HG03558 (cell line): ENCODE data around the gene KLHL10.

Source experiments
- ATAC-seq: cut with Tn5 transposase; IDR thresholded peaks from one replicate; pipeline ENCODE4 v1.9.1; 2021; ENCODE audit warnings: moderate number of reproducible peaks; ENCODE audit not compliant: unreplicated experiment; ENCODE audit errors: extremely low read depth

Gene KLHL10

DNA sequence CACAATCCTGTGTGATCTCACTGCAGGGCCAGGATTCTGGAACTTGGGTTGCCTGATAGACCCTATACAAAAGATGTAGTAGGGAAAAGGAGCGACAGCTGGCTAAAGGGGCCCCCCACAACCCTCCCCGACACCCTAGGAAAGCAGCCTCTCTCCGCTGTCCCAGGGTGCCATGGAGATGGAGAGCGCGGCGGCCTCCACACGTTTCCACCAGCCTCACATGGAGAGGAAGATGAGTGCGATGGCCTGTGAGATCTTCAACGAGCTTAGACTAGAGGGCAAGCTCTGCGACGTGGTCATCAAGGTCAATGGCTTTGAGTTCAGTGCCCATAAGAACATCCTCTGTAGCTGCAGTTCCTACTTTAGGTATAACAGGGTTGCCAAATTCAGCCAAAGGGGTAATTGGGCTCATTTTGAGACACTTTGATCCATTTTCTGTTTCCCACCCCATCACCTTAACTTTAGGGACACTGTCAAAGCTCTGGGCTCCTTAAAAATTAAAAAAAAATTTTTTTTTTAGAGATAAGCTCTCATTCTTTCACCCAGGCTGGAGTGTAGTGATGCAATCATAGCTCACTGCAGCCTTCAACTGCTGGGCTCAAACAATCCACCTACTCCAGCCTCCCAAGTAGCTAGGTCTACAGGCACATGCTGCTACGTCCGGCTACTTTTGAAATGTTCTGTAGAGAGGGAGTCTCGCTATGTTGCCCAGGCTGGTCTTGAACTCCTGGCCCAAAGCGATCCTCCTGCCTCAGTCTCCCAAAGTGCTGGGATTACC lies at the start of gene KLHL10:
Gene KLHL10, plus strand, starts transcription at position 65 of the 778 bp plus-strand sequence. Its CDS starts 108 bp downstream, at position 173.
- no peak for ATAC-seq

DNA sequence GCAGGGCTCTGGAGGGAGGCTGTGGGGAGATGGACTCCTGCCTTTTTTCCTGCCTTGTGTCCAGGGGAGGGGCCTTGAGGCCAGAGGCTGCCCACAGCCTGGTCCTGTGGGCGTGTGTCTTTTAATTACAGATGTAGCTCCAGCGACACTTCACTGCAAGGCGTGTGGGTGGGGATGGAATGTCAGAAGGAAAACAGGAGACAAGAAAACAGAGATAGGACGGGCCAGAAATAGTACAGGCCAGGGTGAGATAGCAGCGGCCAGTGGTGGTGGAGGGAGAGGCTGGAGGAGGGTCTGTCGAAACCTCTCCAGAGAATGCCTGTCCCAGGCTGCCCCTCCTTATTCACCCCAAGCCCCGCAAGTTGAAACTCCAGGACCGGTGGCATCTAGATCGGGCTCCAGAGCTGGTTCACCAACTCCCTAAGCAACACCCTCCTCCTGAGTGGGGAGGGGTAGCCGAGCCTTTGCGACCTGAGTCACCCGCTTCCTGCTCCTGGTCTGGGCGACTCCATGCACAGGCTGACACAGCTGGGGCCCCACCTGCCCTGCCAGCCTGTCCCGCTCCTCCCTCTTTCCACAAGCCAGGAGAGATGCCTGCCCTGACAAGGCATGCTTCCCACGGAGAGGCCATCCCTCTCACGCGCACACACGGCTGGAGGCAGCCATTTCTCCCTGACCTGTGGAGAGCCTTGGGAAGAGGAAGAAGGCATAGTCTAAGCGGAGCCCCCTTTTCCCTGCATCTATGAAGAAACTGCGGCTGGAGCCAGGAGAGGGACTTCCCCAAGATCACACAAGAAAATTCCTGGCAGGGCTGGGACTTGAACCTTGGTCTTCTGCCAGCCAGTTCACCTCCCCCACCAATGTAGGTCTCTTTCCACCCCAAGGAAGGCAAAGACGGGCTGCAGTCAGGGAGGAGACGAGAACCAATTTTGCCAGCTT lies 44.5 kb upstream of the KLHL10 start:
- ATAC-seq, result no peak

DNA sequence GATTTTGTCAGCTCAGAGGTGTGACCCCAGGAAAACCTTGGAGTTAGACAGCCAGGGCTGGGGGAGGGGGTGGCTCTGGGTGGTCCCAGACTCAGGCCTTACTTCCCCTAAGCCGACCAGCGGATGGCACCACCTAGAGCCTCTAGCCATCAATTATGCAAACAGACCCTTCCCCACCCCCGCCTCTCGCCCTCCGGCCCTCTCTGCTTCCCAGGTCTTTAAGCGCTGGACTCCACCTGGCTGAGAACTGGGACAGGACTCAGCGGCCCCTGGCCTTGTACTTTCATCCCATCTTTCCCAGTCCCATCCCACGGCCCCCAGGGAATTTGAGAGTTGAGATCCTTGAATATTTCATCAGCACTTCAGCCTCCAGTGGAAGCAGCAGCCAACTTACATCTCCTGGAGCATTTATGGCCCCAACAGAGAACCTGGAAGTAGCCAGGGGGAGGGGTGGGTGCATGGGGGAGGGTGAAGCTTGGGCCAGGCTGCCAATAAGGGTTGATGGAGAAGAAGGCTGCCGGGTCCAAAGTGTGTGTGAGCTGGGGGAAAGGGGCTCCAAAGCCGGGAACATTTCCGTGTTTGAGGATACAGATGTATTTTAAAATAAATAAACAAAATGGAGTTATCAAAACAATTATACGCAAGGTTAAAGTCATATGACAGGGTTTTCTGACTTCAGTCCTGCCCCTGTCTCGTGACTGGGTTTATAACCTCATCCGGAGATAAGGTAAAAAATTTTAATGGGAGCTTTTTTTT lies 43.7 kb upstream of the KLHL10 start:
- ATAC-seq, result no peak

DNA sequence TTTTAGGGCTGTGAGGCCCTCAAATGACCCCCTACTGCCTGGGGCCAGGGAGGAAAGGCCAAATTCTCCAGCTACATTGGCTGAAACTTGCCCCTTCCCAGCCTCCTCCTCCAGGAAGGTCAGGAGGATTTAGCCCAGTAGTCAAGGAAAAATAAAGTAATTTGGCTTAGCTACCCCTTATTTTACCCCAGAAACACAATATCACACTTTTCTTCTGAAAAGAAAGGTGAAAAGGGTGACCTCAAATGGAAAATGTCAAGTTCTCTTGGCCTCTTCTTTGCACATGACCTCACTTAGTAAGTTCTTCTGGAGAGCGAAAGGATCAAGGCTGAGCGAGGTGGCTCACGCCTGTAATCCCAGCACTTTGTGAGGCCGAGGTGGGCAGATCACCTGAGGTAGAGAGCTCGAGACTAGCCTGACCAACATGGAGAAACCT lies 43.1 kb upstream of the KLHL10 start:
- no peak for ATAC-seq

DNA sequence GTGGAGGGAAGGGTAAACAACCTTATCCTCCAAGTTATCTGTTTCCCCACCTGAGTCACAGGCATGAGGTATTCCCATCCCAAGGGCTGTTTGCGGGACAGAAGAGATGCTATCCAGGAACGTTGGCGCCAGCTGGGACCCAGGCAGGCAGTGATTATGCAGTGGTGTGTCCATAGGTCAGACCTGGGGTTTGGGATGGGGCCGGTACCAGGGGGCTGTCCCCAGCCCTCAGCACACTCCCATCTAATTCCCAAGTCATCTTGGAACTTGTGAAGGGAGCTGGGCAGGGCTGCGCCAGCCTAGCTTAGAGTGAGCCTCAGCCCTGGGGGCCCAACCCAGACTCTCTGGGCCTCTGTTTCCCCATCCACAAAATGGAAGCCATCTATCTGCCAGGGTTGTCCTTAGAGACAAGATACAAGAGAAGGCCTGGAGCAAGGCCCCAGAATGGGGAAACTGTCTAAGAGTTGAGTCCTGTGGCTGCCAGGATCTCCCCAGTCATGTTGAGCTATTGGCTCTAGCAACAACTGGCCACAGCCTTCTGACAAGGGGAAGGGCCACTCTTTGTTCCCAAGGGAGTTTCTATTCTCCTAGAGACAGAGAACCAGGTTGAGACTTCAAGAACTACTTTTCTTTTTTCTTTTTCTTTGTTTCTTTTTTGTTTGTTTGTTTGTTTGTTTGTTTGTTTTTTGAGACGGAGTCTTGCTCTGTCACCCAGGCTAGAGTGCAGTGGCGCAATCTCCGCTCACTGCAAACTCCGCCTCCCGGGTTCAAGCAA lies 41.3 kb upstream of the KLHL10 start:
- no peak for ATAC-seq

DNA sequence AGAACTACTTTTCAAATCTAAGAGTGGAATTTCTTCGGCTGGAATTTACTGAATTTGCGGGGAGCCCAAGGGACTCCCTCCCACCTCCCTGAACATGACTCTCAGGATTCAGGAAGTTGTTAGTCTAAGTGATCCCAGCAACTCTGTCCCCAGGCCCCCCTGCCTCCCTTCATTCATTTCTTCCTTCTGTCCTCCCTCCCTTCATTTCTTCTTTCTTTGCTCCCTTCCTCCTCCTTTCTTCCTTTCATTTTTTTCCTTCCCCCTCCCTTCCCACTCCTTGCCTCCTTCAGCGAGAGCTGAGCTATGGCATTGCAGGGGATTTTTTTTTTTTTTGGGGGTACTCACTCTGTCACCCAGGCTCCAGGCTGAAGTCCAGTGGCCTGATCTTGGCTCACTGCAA lies 40.2 kb upstream of the KLHL10 start:
- no peak for ATAC-seq

DNA sequence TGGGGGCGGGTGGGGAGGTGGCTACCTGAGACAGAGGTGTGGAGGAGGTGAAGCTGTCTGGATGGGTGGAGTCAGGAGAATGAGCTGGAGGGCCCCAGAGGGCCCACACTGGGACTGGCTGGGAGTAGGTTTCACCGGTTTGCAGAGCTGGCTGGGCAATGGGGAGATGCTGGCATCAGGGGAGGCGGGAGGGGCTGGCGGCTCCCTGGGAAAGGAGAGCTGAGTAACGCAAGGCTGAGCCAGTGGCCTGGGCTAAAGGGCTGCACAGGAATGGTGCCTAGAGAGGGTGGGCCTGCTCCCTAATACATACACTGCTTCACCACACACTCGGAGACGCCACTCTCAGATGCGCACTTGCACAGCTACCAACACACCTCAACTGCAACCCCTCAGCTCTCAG lies 38.3 kb upstream of the KLHL10 start:
- ATAC-seq, result no peak

DNA sequence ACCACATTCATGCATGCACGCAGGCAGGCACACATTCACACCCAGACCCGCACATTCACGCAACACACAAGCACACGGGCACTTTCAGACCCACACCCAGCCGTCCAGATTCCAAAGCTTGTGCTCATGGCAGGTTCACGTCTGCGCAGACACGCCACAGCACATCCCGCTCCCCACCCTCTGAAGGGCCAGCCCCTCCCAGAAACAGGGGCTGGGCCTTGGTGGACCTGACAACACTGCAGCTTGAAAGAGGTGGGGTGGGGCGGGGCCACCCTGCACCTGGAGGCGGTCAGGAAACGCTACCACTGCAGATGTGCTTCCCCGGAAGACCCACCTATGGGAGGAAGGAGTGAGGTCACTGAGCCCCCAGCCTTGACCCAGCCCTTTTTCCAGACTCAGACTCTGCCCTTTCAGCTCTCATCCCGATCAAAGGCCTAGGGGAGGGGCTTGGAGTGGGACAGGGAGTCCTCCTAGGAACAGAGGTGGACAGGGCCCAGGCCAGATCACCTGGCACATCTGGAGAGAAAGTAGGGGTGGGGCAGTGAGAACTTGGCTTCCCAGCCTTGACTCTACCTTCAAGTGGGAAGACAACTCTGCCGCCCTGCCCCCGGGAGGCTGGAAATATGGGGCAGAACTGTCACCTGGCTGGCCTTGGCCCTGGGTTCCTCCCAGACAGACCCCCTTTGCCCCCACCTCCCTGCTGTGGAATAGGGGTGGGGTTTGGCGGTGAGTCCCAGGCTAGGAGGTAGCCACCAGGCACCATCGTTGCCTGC lies 36.8 kb upstream of the KLHL10 start:
- no peak for ATAC-seq

DNA sequence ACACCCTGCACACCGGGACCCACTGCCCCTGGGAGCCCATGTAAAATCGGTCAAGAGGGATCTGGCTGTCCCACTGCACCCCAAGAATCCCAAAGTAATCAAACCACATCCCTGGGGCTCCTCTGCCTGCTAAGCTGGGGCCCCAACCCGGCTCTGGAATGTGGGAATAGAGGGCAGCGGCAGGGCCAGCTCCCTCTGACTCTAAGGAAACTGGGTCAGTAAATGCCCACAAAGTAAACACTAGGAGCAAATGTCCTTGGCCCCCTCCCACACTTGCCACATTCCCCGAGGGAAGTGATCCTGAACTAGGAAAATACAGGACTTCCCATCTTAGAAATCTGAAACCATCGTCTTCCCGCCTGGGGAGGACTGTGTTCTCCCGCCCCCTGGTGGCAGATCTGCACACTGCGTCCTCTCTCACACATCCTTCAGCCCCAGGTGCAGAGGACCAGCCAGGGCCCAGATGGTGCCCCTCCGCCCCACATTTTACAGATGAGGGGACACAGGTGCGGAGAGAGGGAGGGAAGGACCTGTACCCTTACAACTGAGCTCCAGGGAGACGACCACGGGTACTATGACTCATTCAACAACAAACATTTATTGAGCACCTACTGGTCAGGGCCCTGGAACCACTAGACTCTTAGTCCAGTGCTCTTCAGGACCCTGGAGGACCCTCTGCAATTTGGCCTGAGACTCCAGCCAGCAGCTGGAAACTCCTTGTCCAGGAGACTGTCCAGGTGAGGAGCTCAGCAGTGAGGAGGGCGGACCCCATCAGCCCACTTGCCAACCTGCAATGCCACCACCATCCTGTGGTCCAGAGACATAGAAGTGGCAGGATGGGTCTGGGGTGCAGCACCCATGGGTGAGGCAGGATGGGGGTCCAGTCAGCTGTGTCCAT lies 36.0 kb upstream of the KLHL10 start:
- no peak for ATAC-seq

DNA sequence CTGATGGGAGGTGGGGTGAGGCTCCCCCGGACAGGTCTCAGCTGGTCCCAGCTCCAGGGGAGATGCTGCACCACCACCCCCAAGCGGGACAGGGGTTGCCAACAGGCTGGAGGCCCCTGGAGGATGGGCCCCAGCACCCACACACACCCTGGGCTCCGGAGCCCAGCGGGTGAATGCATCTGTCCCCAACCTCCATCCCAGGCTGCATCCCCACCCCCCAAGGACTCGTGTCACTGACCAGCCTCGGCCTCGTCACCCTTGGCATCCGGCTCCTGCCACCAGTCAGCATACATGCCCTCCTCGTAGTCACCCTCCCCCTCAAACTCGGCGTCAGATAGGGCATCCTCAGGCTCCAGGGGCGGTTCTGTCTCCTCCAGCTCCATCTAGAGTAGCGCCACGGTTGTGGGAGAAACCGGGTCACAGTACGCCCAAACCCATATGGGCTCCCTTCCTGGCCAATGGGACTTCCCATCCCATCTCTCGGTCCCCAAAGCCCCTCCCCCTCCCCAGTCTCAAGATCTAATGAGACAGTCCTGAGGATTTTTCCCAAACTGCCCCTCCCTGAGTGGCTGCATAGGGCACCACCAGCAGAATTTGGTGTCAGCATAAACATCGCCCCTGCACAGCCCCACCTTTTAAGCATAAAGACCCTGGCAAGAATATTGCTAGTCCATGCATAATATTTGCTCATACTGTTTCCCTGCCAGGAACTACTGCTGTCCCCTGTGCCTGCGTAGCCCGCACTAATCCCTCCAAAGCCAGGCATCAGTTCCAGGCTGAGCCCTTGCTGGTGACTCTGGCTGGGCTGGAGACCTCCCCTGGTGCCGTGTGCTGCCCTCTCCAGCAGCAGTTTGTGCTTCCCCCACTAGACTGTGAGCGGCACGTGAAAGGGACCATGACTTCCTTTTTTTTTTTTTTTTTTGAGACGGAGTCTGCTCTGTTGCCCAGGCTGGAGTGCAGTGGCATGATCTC lies 34.3 kb upstream of the KLHL10 start:
- no peak for ATAC-seq

DNA sequence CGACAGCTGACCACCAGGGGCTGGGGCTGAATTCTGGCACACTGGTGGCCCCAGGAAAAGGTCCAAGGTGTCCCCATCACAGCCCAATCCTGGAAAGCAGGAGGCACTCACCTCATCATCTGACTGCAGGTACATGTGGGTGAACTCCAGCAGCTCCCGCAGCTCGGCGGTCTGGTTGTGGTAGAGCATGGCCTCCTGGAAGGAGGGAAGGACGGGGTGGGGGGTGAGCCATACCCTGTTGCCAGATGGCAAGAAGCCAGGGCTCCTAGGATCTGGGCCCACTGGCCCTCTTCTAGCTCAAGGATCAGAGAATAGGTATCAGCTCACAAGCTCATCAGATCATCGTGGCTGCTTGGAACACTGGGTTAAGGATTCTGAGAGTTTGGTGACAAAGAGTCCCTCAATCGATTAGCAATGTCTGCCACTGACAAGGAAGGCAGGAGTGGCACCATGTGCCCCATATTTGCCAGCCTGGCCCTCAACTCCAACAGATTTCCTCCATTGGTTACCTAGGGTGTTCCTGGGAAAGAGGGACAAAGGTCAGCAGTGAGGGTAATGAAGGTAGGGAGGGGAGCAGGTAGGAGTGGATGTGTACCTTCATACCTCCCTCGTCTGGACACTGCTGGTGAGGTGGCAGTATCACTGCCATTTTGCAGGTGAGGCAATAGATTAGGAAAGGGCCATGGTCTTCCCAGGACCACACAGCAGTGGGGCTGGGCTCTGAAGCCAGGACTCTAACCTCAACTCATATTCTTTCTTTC lies 30.8 kb upstream of the KLHL10 start:
- no peak for ATAC-seq

DNA sequence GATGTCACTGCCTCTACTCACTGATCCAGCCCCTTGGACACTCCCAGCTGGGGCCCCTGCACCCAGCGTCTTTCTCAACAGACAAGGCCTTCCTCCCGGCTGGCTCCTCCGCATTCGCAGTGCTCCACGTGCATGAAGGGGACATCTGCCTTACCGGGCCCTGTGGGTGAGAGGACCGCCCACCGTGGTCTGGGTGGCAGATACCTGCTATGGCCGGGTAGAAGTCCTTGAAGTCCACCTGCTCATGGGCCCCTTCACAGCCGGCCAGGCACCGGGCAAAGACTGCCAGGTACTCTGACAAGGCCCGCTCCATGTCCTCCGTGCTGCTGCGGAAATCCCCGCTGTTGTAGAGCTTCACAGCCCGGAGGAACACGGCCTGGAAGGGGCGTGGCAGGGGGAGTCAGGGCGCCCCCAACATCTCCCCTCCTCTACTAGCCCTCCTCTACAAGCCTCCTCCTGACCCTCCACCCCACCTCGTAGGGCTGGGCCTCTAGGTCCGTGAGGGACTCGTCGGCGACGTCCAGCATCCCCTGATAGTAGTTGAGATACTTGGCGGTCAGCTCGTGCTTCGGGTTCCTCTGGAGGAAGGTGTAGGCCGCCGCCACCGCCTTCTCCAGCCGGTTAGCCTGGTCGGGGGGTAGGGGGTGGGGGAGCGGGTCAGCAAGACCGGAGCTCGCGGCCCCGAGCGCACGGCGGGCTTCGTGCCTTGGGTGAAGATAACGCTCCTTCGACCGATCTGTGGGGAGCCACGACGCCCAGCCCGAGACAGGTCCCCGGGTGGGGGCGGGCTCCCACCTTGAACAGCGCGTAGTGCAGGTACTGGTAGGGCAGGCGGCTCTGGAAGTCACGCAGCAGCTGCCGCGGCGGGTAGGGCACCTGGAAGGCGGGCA lies 26.7 kb upstream of the KLHL10 start:
- no peak for ATAC-seq

DNA sequence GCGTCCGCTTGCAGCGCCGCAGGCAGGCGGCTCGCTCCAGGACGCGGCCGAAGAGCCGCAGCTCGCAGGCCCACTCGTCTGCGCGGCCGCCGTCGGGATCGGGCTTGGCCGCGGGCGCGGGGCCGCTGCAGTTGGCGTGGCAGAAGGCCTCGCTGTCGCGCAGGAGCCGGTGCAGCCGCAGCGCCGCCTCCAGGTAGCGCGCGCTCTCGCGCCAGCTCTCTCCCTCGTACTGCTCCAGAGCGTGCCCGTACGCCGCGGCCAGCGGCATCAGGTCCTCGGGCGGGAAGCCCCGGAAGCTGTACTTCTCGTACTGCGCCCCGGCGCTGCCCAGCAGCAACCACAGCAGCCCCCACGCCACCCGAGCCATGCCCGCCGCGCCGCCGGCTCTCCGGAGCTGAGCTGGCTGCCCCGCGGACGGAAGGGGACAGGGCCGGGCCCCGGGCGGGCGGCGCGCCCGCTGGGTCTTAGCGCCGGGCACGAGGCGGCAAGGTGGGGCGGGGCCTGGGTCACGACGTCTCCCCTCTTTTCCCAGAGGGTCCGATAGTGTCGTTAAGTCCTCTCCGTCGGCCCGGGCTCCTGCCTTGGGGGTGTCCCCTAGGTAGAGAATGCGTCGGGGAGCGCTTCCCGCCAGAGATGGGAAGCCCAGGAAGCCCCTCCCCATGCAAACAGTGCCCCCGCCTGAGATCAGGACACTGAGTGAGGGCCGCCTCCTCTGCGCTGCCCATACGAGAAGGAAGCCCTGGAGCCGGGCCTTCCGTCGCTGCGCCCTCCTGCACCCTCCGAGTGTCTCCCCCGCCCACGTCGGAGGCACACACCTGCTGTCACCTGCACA lies 25.9 kb upstream of the KLHL10 start, which contains the start of gene P3H4:
Gene P3H4, minus strand, starts transcription at position 401 of the 832 bp plus-strand sequence. Its CDS starts 34 bp downstream, at position 367.
- no peak for ATAC-seq
